MCF 10A (cell line): ENCODE data around the gene CCNL1. TPM values are rescaled to one million over a fixed set of nuclear protein-coding genes. Genes with fewer than 3 reads are reported as not detected.

Experiments
- BruUV-seq: library from RNA; stranded (reverse); fragments of 400-500 nt; replicated peaks from 2 replicates; lab custom pipeline; 2021; lab: Mats Ljungman, UMichigan
- CTCF ChIA-PET: fragments of 300-600 bp; sonication (Branson Sonifier 250); formaldehyde crosslinking; extraction: SDS; loops from one replicate; lab custom pipeline; 2021; ENCODE audit warnings: antibody characterized with exemption, inconsistent platforms; lab: Yijun Ruan, JAX
- POLR2A ChIA-PET: fragments of 300-600, 350-650 bp; sonication (Branson Sonifier 250); formaldehyde crosslinking; extraction: SDS; loops from one replicate; lab custom pipeline; 2020; ENCODE audit warnings: antibody characterized with exemption, inconsistent platforms; lab: Yijun Ruan, JAX
- DNase-seq: peaks from one replicate; pipeline ENCODE4 v3.0.0-alpha.2; 2018; ENCODE audit not compliant: unreplicated experiment
- H3K27ac Mint-ChIP-seq: one replicate; pipeline ENCODE4 v1.8.0; 2022; ENCODE audit warnings: mild to moderate bottlenecking, low read depth, mixed read lengths; ENCODE audit not compliant: unreplicated experiment
- H3K27me3 Mint-ChIP-seq: one replicate; pipeline ENCODE4 v1.8.0; 2022; ENCODE audit warnings: mixed read lengths; ENCODE audit not compliant: insufficient read depth, unreplicated experiment
- H3K36me3 Mint-ChIP-seq: one replicate; pipeline ENCODE4 v1.8.0; 2022; ENCODE audit warnings: mild to moderate bottlenecking, moderate library complexity, mixed read lengths; ENCODE audit not compliant: insufficient read depth, unreplicated experiment
- H3K4me1 Mint-ChIP-seq: one replicate; pipeline ENCODE4 v1.8.0; 2022; ENCODE audit warnings: mixed read lengths; ENCODE audit not compliant: insufficient read depth, unreplicated experiment
- H3K4me3 Mint-ChIP-seq: one replicate; pipeline ENCODE4 v1.8.0; 2022; ENCODE audit warnings: mild to moderate bottlenecking, moderate library complexity, mixed read lengths; ENCODE audit not compliant: unreplicated experiment
- H3K9me3 Mint-ChIP-seq: one replicate; pipeline ENCODE4 v1.8.0; 2022; ENCODE audit warnings: mixed read lengths; ENCODE audit not compliant: unreplicated experiment
- CTCF ChIP-seq: fragments of 200-600 bp; IDR thresholded peaks from one replicate; pipeline ENCODE4 v1.8.0; 2022; ENCODE audit warnings: antibody characterized with exemption, mild to moderate bottlenecking; ENCODE audit not compliant: unreplicated experiment
- intact Hi-C: fragments of 100-400 bp; cut with micrococcal nuclease; formaldehyde crosslinking; loops from 2 replicates; pipeline ENCODE4 v1.14.1; 2022
- total RNA-seq: library from RNA; stranded (reverse); gene quantifications from 2 replicates; pipeline ENCODE4 v1.2.3, GENCODE V29; 2022

Gene CCNL1
- total RNA-seq, 1 experiment from 2014 or later = 103 TPM

- BruUV-seq = no TSS peak
Observed at GRCh38 chr3:157111518-157111917, 48.4 kb downstream of the CCNL1 start.

GRCh38 chr3:157110761-157111278 is 49.1 kb downstream of the CCNL1 start:
- DNase-seq = no peak
- no peak overlapping the region for H3K27ac Mint-ChIP-seq
- no peaks in the 10 kb centered on the region for H3K9me3 Mint-ChIP-seq
- intact Hi-C loops = no loop called here
- H3K4me1 Mint-ChIP-seq = peaks cover 9% of the 10 kb centered on the region
- ChIA-PET POLR2A (interaction anchor here (0.7 to 10.9 kb wide), 2 partner anchors 14 to 1057 kb away, joined by 3 to 123 read pairs; no protein-coding TSS in a partner anchor), CTCF (interaction anchor here (1.2 to 1.3 kb wide), 2 partner anchors 16 to 29 kb away, joined by 5 read pairs; no protein-coding TSS in a partner anchor)
- no peaks in the 10 kb centered on the region for H3K27me3 Mint-ChIP-seq
- H3K36me3 Mint-ChIP-seq = no peaks in the 10 kb centered on the region
- BruUV-seq = no TSS peak
- H3K4me3 Mint-ChIP-seq = no peak overlapping the region
- no peak for TF ChIP-seq CTCF

More at GRCh38 chr3:157111518-157111917, 48.4 kb downstream of the CCNL1 start:
- Mint-ChIP-seq H3K27me3 (no peaks in the 10 kb centered on the region), H3K27ac (no peak overlapping the region), H3K4me3 (no peak overlapping the region), H3K4me1 (peaks cover 9% of the 10 kb centered on the region), H3K9me3 (no peaks in the 10 kb centered on the region), H3K36me3 (no peaks in the 10 kb centered on the region)
- intact Hi-C loops = no loop called here
- no peak for TF ChIP-seq CTCF
- ChIA-PET CTCF (interaction anchor here (1.2 kb wide), 1 partner anchor 15 kb away, joined by 5 read pairs; no protein-coding TSS in a partner anchor), POLR2A (interaction anchor here (1.6 to 10.9 kb wide), 2 partner anchors 10 to 13 kb away, joined by 6 to 123 read pairs; no protein-coding TSS in a partner anchor)
- no peak for DNase-seq

- Mint-ChIP-seq H3K27ac (no peak overlapping the region), H3K36me3 (no peaks in the 10 kb centered on the region), H3K9me3 (no peaks in the 10 kb centered on the region), H3K4me3 (no peak overlapping the region), H3K4me1 (peaks cover 11% of the 10 kb centered on the region), H3K27me3 (no peaks in the 10 kb centered on the region)
- POLR2A ChIA-PET = interaction anchor here (0.6 to 12.8 kb wide), 4 partner anchors 15 to 436 kb away, joined by 3 to 192 read pairs (median 63); no protein-coding TSS in a partner anchor
- CTCF ChIA-PET = interaction anchor here (0.6 to 1.7 kb wide), 5 partner anchors 10 to 420 kb away, joined by 3 to 6 read pairs (median 4); no protein-coding TSS in a partner anchor
- BruUV-seq = no TSS peak
- intact Hi-C loops = no loop called here
- no peak for TF ChIP-seq CTCF
- no peak for DNase-seq
Observed at GRCh38 chr3:157109267-157110141, 50.4 kb downstream of the CCNL1 start.
